Measurements from ENCODE around the gene PCP2.

PCP2 gene

DNA sequence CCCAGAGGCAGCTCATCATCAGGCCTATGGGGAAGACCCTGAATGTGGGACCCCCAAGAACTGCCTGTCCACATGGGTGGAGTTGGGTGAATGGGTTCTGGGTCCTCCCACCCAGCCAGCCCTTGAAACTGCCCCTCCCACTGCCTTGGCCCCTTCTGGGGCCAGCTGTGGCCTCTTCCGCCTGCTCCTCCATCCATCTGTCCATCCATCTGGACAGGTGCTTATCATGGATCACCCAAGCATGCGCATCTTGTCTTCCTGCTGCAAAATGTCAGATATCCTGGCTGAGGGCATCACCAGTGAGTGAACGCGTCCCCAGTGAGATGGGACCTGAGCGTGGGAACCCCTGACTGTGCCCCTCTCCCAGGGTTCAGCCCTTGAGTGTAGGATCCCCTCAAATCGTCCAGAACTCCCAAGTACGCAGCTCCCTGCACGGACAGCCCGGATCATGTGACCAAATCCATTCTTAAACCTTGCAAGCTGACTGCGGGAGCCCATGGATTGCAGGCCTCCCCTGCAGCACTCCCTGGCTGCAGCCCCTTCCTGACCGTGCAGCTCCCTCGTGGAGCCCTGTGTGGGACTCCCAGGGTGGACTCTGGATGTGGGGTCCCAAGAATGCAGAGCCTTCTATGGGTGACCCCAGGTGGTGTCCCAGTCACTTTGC lies 5.4 kb upstream of the PCP2 start:
- no peak for DNase-seq

GRCh38 chr19:7637374-7638256 lies 4.1 kb upstream of the PCP2 start:
- peak; percentile 18 for DNase-seq

GRCh38 chr19:7636691-7637373 lies 3.3 kb upstream of the PCP2 start, which contains the start of gene STXBP2:
TSS of gene STXBP2 (plus strand) at chr19:7637110. CDS start at chr19:7637150, 40 bp downstream.
- DNase-seq: peak; percentile 95

GRCh38 chr19:7636317-7636690 lies 2.8 kb upstream of the PCP2 start:
- DNase-seq: no peak

GRCh38 chr19:7635670-7636069 lies 2.2 kb upstream of the PCP2 start:
- DNase-seq: no peak

DNA sequence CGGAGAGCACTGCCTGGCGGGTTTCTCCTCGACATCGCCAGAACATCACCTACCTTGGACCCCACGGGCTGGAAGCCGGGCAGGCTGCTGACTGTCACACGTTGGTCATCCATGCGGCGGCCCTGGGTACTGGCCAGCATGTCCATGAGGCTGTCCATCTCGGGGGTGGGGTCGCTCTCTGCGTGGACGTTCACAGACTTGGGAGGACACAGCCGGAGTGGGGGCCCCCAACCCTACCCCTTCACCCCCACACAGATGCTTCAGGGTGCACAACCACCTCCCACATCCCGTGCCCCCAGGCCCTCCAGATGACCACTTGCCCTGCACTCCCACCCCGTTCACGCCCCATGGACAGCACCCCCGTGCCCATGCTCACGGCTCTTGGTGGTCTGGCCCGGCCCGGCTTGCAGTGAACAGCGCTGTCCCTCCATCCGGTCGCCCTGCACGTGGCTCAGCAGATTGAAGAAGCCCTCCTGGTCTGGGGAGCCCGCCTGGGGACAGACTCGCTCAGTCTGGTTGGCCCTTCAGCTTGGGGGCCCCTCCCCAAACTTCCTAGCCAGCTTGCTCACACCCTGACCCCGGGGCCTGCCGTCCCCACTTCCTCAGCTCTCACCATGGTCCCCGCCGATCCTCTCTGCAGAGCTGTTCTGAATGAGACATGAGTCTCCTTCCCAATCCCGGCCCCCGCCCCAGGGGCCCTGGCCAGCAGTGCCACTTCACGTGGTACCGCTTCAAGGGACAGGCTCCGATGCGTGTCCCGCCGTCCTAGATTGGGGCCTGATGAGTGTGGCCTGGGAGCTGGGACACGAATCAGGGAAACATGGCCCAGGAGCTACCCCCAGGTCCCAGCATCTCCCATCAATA lies 947 bp downstream of the PCP2 start:
- DNase-seq: no peak

GRCh38 chr19:7631577-7631976 lies 1.9 kb downstream of the PCP2 start:
- no peak for DNase-seq

- DNase-seq: peak; percentile 93
Measured at GRCh38 chr19:7629347-7630054, 4.0 kb downstream of the PCP2 start, which contains the start of the genes PET100 and XAB2. TSS of gene PET100 (plus strand) at chr19:7629793. CDS start at chr19:7629834, 41 bp downstream. TSS of gene XAB2 (minus strand) at chr19:7629545. CDS start at chr19:7629527, 18 bp downstream.

DNA sequence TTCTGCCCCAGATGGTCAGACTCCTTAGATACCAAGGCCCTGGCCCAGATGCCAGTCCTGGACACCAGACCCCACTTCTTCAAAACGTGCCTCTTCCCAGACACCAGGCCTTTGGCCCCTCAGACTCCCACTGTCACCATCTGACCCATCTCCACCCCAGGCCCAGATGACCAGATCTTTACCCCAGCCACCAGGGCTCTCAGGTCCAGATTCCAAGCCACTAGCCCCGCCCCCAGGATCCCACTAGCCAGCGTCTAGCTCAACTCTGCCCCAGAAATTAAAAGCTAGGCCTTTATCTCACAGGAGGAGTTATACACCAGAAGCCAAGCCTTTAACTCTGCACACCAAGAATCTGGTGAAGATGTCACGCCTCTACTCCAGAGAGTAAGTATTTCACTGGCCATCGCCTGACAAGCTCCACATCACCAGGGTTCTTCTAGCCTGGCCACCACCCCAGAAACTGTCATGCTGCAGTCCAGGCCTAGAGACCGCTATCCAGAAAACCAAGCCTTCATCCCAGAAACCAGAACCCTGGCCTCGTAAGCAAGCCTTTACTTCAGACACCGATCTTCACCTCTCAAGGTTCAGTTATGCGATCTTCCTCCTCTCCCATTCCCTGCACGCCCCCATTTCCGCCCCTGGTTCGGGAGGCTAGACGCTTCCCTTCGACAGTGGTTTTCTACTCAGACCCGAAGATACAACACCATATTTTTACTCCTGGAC lies 4.8 kb downstream of the PCP2 start:
- no peak for DNase-seq

- DNase-seq: no peak
Measured at GRCh38 chr19:7627166-7627565, 6.4 kb downstream of the PCP2 start.

GRCh38 chr19:7625763-7626372 lies 7.7 kb downstream of the PCP2 start:
- no peak for DNase-seq

DNA sequence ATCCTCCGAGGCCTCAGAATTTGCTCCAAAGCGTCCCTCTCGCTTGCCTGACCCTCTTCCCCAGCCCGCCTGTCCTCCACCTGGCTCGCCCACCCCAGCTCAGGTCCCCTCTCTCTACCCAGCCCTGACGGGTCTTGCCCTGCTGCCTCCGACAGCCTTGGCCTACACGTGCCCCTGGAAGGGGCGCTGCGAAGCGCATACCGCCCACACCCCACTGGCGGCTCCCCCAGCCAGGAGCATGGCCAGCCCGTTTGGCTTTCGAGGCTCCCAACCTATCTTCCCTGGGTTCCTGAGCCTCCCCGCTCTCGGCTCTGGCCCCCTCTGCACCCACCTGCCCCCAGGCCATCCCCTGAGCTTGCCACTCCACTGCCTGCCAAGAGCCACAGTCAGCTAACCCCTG lies 8.7 kb downstream of the PCP2 start:
- no peak for DNase-seq

- DNase-seq: no peak
Measured at GRCh38 chr19:7623725-7624603, 9.6 kb downstream of the PCP2 start.

DNA sequence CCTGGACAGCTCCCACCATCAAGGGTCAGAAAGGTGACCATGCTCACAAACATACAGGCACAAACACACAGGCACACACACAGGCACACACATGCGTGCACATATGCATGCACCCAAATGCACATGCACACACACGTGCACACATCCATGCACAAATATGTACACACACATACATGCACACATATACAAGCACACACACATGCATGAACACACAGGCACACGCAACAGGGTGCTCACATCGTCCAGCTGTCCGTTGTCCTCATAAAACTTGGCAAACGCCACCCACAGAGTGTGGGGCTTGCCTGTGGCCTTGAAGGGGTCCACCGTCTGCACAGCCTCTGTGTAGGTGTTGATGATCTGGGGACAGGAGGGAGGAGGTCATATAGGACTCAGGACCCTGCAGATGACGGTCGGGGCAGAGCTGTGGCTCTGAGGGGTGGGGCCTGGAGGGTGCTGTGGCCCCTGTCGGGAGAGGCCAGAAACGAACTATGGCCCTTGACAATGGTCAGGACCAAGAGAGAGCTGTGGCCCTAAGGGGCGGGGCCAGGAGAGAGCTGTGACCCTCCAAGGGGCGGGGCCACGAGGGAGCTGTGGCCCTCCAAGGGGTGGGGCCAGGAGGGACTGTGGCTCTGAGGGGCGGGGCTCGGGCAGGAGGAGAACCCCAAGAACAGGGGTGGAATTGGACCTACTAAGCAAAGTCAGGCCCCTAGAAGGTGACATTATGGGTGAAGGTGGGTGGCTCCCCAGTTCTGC lies 10.4 kb downstream of the PCP2 start:
- no peak for DNase-seq

DNA sequence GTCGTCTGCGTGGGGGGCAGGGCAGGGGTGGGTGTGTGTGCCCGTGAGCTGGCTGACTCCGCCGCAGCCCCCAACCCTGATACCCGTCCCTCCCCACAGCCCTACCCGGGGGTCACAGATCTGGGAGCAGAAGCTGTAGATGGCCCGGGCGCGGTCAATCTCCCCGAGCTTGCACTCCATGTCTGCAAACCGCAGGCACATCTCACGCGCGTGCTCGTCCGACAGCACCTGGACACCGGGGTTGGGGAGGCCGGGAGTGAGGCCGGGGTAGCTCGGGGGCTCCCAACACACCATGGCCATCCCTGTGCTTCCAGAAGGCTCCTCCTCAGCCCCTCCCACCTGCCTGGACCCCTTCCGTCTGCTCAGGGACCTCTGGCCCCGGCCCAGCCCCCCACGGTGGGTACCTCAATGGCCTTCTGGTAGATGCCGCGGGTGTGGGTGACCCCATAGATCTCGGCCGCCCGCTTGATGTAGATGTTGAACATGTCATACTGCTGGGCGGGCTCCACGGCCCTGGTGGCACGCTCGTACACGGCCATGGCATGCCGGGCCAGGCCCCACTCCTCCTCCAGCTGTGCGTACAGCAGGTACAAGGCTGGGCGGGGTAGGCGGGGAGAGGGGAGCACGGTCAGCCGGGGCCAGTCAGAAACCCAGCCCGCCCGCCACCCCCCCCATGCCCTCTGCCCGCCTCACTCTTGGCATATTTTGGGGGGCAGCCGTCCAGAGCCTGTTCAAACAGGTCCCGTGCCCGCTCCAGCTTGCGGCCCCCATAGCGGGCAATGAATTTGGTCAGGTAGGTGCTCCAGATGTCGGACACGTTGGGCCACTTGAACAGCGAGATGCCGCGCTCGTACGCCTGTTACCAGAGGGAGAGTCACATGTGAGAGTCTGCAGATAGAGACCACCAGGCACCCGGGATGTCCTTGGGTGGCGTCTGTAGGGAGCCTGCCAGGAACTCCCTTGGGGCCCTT lies 12.8 kb downstream of the PCP2 start:
- DNase-seq: no peak

DNA sequence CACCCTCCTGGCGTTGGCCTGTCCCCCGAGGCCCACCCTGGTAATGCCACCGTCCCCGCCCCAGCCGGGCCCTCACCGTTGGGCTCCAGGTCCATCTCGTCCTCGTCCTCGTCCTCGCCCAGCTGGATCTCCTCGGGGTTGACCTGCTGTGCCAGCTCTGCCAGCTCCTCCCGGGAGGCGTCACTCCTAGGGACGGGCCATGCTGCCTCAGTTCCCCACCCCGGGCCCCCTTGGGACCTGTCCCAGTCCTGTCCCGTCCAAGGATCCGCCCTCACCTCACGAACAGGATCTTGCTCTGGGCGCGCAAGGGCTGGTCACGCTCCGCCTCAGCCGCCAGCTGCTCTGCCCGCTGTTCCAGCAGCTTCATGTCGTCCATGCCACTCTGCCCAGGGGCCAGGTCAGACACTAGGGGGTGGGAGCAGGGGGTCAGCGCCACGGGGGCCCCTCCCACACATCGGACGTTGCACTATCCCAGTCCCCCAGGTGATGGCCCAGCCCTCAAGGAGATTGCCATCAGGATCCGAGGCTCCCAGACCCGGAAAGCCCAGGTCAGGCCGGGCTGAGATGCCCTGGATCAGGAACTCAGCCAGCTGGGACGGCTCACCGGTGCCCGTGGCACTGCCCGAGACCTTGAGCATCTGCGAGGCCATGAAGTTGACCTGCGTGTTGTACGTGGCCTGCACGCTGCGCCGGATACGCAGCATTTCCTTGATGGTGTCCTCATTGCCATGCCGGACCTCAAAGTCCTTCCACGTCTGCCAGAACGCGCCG lies 13.7 kb downstream of the PCP2 start:
- no peak for DNase-seq
